Inferior parietal cortex (tissue), 1 donor: ENCODE data around the gene RRM2.

Source experiments
- DNase-seq: peaks from one replicate; pipeline ENCODE4 v3.0.0-alpha.2; 2016; ENCODE audit errors: extremely low spot score

The RRM2 gene

GRCh38 chr2:10122500-10123280, at the start of gene RRM2:
Gene RRM2, plus strand, starts transcription at chr2:10122739. Its CDS starts 60 bp downstream, at chr2:10122799.
- DNase-seq, result peak; percentile 89

DNA sequence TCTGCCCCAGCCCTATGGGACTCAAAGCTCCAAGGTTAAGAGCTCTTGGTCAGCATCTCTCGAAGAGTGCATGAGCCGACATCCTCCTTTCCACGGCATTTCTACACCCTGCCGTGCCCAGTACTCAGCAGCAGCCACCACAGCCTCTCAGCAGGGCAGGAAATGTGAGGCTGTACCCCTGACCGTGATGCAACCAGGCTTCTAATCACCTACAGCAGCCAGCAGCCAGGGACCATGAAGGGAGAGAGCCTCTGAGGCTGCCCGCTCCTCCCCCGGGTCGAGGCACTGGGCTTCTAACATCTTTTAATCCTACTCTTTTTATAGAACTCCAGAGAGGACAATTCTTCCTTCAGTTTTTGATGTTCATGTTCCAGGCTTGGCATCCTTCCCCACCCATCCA, 48.8 kb upstream of the RRM2 start:
- DNase-seq, result no peak

DNA sequence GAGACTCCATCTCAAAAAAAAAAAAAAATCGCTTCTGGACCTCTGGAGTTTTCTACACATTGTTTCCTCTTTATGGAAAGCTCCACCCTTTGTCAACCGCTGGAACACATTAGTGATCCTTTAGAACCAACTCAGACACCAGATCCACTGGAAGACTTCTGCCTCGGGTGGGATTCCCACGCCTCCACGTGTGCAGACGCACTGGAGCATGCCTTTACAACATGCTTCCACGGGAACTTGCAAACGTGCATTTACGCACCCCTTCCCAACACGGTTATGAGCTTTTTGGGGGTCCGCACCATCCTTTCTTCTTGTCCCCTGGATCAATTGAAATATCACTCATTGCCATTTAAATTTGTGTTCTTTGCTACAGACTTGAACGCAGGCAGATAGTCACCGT, 47.4 kb upstream of the RRM2 start:
- no peak for DNase-seq

- no peak for DNase-seq
These were observed 46.8 kb upstream of the RRM2 start for GRCh38 chr2:10075571-10076209.

DNA sequence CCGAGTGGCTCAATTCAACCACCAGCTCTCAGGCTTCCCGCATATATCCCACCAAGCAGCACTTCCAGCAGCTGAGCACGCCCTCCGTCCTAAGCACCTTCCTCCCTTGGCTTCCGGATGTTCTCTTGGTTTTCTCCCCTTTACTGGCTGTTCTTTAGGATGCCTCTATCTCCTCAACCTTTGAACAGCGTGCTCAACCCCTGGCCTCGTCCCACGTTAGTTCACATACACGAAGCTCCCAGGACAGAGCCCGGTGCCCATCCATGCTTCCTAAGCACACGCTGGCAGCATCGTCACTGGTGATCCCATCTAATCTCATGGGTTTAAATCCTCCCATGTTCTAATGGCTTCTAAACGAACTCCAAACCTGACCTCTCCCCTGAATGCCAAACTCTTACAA, 46.0 kb upstream of the RRM2 start:
- no peak for DNase-seq

GRCh38 chr2:10076988-10077527, 45.5 kb upstream of the RRM2 start:
- no peak for DNase-seq

DNA sequence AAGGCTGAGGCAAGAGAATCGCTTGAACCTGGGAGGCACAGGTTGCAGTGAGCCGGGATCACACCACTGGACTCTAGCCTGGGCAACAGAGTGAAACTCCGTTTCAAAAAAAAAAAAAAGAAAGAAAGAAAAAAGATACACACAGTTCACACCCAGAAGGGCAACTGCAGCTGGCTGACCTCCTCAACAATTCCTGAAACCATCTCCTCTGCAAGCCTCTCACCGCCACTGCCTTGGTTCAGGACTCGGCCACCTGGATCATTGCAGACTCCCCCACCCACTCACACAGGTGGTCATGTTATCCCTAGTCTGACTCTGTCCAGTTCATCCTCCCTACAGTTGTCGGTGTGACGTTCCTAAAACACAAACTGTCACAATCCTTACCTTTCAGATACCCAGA, 44.5 kb upstream of the RRM2 start:
- DNase-seq, result no peak

GRCh38 chr2:10078704-10079265, 43.8 kb upstream of the RRM2 start:
- DNase-seq, result peak; percentile 61

- peak; percentile 60 for DNase-seq
These were observed 43.2 kb upstream of the RRM2 start for GRCh38 chr2:10079266-10079869.

DNA sequence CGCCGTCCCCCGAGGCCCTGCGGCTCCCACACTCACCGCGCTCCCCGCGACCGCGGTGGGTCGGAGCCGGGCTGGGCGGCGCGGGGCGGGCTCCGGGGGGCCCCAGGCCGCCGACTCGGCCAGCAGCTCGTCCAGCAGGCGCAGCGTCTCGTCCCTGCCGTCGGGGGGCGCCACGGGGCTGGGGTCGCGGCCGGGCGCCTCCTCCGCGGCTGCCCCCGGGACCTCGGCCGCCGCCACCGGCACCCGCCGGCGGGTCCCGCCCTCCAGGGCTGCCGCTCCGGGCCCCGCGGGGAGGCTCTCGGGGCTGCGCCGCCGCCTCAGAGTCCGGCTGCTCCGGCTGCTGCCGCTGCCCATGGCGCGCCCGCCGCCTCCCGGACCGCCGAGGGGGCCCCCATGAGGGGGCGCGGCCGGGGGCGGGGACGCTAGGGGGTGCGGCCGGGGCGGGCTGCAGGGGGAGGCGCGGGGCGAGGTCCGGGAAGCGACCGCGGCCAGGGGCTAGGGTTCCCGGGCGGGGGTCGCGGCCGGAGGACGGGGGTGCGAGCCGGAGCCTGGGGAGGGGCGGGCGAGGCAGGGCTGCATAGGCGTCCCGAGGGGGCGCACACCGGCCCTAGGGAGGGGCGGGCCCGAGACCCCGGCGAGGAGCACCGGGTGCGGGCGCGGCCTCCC, 42.5 kb upstream of the RRM2 start, which contains the start of gene CYS1:
TSS of gene CYS1 (minus strand) at position 542 of the 666 bp plus-strand sequence. CDS start at position 354, 188 bp downstream.
- no peak for DNase-seq

DNA sequence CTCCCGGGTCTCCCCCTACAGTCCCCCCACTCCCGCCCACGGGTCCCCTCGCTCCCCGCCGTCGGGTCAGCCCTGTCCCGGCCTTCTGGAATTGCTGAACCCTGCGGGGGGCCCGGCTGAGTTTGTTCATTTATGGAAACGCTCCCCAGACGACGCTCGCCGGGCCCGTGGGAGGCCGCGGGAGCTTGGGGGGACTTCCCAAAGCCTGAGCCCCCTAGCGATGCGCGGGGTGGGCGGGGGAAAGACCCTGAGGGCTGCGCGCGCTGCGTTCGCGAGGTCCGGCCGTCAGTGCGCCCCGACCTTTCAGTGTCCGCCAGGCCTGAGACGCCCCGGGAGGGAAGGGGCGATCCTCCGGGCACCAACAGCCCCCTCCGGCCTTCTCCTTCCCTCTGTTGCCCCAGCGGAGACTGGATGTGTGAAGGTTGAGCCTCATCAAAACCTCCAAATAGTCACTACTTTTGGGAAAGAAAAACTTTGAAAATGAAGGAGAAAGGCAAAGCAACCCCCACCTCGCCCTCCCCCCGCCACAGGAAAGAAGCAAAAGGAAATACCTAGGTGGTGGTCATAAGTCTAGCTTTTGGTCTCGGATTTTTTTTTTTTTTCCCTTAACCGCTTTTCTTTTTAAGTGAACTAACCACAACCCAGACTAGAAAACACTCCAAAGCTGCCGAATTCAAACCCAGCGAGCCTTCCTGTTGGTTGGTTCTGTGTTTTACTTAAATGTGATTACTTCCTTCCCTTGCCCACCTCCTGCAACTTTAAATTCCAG, 41.8 kb upstream of the RRM2 start:
- no peak for DNase-seq

DNA sequence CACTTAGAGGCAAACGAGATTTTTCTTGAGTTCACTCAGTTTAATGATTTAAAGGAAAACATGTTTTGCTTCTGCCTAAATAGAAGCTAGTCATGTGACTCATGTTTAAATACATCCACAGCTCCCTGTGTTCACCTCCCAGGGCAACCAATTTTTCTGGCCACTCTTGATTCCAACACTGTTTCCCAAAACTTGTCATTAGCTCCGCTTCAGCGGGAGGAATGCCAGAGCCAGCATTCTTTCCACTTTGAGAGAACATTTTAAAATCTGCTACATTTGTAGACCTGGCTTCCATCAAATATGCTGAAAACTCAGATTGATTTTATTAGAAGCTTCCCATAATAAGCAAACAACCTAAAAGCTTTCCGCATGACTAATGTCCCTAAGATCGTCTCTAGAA, 39.5 kb upstream of the RRM2 start:
- no peak for DNase-seq

DNA sequence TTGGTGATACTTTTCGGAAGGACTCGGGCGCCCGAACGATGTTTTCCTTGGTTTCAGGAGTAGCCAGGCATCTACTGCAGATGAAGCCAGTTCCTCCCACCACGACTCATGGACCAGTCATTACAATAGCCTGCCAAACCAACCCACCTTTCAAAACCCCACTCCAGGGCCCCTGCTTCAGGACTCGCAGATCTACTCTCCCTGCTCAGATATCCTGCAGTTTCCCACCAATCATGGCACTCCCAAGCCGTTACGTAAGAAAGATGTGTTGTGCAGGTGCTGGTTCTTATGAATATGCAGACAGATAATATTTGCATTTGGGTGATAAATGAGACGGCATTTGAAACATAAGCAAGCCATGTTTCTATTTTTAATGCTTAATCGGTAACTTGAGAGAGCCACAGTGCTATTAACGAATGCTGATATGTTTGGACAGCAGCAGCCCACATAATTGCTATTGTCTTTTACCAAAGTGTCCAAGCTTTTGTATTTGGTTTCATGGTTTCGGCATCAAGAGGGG, 38.8 kb upstream of the RRM2 start:
- DNase-seq, result no peak

GRCh38 chr2:10084223-10084865, 38.2 kb upstream of the RRM2 start:
- DNase-seq, result no peak

DNA sequence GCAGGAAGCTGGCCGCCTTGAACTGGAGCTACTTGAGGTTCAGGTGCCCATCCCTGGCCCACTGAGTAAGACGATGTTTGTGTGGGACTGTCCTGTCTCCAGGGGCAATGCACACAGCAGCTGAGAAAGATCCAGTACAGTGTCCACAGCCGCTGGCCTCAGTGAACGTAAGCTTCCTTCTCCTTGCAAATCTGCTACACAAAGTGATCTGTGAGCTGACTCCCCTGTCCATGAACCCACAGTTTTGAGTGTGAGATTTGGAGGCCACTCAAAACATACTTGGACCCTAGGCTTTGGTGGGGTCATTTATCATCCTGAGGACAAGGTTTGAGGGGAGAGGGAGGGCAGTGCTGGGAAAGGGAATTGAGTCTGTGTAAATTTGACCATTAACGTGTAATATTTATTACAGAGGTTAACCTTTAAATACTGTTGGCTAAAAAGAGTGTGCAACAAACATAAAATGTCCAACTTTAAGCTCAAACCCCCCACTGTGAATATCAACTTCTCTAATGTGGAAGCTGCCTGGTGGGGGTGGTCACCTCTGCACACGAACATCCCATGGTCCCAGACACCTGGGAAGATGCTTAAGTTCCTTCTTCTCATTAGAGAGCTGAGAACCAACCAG, 37.4 kb upstream of the RRM2 start:
- DNase-seq, result no peak

DNA sequence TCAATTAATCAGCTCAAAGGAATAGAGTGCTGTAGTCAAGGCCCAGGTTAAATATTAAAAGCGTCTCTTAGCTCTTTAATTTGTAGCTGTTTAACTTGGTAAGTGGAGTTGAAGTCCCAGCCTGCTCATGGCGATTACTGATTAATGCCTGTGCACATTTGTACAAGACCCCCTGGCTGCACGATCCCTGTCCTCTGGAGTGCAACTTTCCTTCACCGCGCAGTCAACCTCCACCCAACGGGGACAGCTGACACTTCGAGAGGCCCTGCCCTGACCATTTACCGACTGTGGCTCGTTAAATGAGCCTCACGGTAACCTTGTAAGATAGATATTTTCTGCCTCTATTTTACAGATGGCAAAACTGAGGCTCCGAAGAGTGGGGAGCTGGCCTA, 36.9 kb upstream of the RRM2 start:
- no peak for DNase-seq

DNA sequence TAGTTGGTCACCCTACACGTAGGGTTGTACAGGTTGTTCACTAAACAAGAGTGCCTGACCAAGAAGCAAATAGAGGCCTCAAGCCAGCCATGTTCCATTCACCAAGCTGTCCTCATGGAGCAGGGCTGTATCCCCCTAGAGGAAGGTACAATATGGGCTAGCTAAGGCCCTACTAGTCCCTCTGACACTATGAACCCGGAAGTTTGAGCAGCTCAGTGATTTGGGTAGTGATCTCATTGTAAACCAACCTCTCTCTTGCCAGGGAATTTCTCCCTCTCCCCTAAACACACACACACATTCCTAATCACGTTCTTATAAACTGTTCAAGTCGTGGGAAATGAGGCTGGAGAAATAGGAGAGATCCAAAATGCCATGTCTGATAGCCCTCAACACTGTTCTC, 35.6 kb upstream of the RRM2 start:
- DNase-seq, result no peak

GRCh38 chr2:10087360-10087759, 35.2 kb upstream of the RRM2 start:
- DNase-seq, result no peak

DNA sequence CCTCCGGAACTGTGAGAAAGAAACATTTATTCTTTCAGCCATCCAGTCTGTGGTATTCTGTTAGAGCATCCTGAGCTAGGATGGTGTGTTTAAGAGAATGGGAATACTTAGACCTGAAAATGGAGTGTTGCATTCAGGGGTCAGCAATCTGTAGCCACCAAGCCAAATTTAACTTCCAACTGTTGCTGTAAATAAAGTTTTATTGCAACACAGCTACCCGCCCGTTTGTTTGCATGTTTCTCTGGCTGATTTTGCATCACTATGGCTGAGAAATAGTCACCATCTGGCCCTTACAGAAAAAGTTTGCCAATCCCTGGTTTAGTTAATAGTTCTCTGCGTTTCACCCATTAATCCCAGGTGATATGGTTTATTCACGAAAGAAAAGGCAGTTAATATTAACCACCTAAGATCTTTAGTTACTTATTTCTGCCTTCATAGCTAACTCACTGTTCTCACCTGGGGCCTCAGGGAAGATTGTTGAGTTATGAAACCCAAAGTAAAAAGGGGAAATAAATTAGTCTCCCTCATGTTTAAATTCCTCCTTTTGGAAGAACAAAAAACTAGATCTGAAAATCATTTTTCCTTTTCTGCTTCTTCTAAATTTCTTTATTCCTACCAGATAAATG, 32.9 kb upstream of the RRM2 start:
- no peak for DNase-seq
